GM18526 (cell line): ENCODE data around the gene KLHDC10.

Experiments used
- POLR2A ChIP-seq: IDR thresholded peaks from 3 replicates; pipeline ENCODE4 v1.6.1; 2011; ENCODE audit not compliant: insufficient read length; ENCODE audit errors: extremely low read depth

The KLHDC10 gene

GRCh38 chr7:130144312-130145171 is 74.2 kb downstream of the KLHDC10 start:
- TF ChIP-seq POLR2A, result no peak

DNA sequence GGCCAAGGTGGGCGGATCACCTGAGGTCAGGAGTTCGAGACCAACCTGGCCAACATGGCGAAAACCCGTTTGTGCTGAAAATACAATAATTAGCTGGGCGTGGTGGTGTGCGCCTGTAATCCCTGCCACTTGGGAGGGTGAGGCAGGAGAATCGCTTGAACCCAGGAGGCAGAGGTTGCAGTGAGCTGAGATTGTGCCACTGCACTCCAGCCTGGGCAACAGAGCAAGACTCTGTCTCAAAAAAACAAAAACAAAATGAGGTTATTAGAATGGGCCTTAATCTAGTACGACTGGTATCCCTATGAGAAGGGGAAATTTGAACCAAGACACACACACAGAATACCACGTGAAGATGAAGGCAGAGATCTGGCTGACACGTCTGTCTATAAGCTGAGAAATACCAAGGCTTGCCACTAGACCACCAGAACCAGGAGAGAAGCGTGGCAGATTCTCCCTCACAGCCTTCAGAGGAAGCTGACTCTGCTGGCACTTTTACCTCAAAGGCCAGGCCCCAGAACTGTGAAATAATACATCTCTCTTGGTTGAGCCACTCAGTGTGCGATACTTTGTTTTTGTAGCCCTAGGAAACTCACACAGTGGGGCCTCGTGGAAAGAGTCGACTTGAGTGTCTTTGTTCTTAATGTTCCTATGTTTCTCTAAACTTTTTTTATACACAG is 75.2 kb downstream of the KLHDC10 start:
- TF ChIP-seq POLR2A, result no peak

DNA sequence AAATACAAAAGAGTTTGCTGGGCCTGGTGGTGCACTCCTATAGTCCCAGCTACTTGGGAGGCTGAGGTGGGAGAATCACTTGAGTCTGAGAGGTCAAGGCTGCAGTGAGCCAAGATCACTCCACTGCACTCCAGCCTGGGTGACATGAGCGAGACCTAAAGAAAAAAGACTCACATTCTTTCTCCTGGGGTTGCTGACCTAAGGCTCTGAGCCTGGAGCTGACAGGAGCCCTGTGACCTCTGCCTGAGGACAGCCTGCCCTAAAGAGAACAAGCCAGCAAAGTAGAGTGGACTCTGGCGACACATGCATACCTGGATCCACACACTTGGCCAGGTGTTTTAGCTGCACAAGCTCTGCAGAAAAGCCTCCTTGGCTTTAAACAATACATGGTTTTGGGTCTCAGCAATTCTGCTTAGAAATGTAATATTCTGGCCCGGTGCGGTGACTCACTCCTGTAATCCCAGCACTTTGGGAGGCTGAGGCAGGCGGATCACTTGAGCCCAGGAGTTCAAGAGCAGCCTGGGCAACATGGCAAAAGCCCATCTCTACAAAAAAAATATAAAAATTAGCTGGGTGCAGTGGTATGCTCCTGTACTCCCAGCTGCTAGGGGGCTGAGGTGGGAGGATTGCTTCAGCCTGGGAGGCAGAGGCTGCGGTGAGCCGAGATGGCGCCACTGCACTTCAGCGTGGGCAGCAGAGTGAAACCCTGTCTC is 76.5 kb downstream of the KLHDC10 start:
- TF ChIP-seq POLR2A, result no peak

- no peak for TF ChIP-seq POLR2A
These were observed 77.5 kb downstream of the KLHDC10 start for GRCh38 chr7:130147710-130148325.

DNA sequence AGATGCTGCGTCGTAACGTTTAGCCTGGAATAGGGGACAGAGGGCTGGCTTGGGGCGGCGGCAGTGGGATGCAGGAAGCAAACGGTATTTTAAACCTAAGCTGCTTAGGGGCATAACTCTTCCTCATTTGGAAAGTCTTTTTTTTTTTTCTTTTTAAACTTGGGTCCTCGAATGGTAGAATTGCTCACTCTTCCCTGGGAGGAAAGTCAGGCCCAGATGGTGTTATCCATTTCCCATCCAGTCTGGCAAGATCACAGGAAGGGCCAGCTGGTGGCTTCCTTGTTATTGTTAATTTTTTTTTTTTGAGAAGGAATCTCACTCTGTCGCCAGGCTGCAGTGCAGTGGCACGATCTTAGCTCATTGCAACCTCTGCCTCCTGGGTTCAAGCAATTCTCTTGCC is 78.2 kb downstream of the KLHDC10 start:
- TF ChIP-seq POLR2A, result no peak

GRCh38 chr7:130149281-130150139 is 79.2 kb downstream of the KLHDC10 start:
- no peak for TF ChIP-seq POLR2A

- no peak for TF ChIP-seq POLR2A
These were observed 80.3 kb downstream of the KLHDC10 start for GRCh38 chr7:130150587-130150986.

GRCh38 chr7:130151591-130152492 is 81.5 kb downstream of the KLHDC10 start:
- no peak for TF ChIP-seq POLR2A

- TF ChIP-seq POLR2A, result no peak
These were observed 82.3 kb downstream of the KLHDC10 start for GRCh38 chr7:130152493-130153210.

DNA sequence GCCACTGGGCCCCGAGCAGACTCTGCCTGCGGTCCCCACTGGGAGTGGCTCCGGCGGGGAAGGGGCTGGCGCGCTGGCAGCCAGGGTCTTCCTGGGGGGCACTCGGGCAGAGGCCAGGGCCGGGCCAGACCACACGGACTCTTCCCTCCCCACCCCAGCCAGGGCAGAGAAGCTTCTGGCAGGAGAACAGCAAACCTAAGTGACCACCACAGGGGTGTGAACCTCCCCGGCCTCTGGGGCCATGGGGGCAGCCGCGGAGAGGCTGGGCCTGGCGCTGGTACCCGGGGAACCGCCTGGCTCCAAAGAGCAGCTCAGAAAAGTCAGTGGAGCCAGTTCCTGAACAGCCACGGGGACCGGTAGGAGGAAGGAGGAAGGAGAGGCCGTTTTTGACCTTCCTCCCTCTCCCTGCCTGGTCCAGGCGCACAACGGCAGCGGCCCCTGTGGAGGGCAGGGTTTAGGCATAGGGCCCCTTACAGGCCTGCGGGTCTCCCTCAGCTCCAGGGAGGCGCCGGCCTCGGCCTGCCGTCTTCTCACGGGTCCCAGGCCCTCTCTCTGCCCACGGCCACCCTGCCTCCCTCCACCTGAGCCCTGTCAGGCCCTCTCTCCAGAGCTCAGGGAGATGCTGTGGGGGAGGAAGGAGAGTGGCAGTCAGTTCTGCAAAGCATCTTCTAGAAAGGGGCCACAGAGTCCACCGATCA is 83.0 kb downstream of the KLHDC10 start:
- TF ChIP-seq POLR2A, result no peak

DNA sequence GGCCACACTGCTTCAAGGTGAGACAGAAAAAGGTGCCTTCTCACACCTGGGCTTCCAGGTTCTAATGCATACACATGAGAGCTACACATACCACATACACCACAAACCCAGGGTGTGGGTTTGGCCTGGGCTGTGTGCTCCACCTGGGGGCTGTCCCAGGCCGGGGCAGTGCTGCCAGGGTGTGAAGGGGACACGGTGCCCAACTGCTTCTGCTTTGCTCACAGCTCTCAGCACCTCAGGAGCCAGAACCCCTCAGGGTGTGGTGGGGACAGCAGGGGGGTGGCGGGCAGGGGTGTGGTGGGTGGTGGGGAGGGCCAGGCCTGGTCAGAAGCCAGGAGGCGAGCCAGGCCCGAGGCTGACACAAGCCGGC is 83.8 kb downstream of the KLHDC10 start:
- no peak for TF ChIP-seq POLR2A

GRCh38 chr7:130154501-130155317 is 84.4 kb downstream of the KLHDC10 start:
- no peak for TF ChIP-seq POLR2A

GRCh38 chr7:130156140-130156539 is 85.8 kb downstream of the KLHDC10 start:
- TF ChIP-seq POLR2A, result no peak
